Lung (tissue), 12 donors: ENCODE data around the gene CIART. TPM values are rescaled to one million over a fixed set of nuclear protein-coding genes. Genes with fewer than 3 reads are reported as not detected.

Experiments used
- ATAC-seq: fragments of 200-7000 bp; cut with Tn5 transposase; one replicate; pipeline ENCODE4 v1.9.1; 2020; ENCODE audit warnings: moderate number of reproducible peaks; ENCODE audit not compliant: insufficient read depth, low FRiP score
- DNase-seq, 3 donors: peaks; one replicate each; pipeline ENCODE4 v3.0.0-alpha.2; 2013 to 2017
- H3K27ac ChIP-seq, 2 donors: one replicate each; pipeline ENCODE4 v1.5.1; 2013; ENCODE audit warnings: mild to moderate bottlenecking in 2 of 2, moderate library complexity in 2 of 2, control low read depth in 1 of 2, inconsistent platforms in 1 of 2, low read depth in 1 of 2, low read length in 1 of 2
- H3K27me3 ChIP-seq, 3 donors: one replicate each; pipeline ENCODE4 v1.5.1; 2013; ENCODE audit warnings: low read length in 2 of 3; ENCODE audit not compliant: control insufficient read depth in 3 of 3, insufficient read depth in 3 of 3
- H3K36me3 ChIP-seq, 4 donors: one replicate each; pipeline ENCODE4 v1.5.1; 2013; ENCODE audit warnings: low read length in 4 of 4, mild to moderate bottlenecking in 1 of 4, moderate library complexity in 1 of 4; ENCODE audit not compliant: control insufficient read depth in 4 of 4, insufficient read depth in 4 of 4
- H3K4me1 ChIP-seq, 5 donors: one replicate each; pipeline ENCODE4 v1.5.1; 2013; ENCODE audit warnings: low read length in 5 of 5, mild to moderate bottlenecking in 2 of 5, moderate library complexity in 1 of 5; ENCODE audit not compliant: control insufficient read depth in 5 of 5, insufficient read depth in 5 of 5
- H3K4me3 ChIP-seq: one replicate; pipeline ENCODE4 v1.5.1; 2013; ENCODE audit warnings: mild to moderate bottlenecking, control low read depth, moderate library complexity
- H3K9ac ChIP-seq, 2 donors: one replicate each; pipeline ENCODE4 v1.5.1; 2013; ENCODE audit warnings: low read length in 2 of 2, control low read depth in 1 of 2; ENCODE audit not compliant: insufficient read depth in 1 of 2
- H3K9me3 ChIP-seq, 4 donors: one replicate each; pipeline ENCODE4 v1.5.1; 2013; ENCODE audit warnings: low read length in 3 of 4, mild to moderate bottlenecking in 1 of 4, moderate library complexity in 1 of 4; ENCODE audit not compliant: control insufficient read depth in 4 of 4, insufficient read depth in 3 of 4
- CTCF ChIP-seq: IDR thresholded peaks from 2 replicates; pipeline ENCODE4 v1.5.1; 2012; ENCODE audit warnings: mild to moderate bottlenecking; ENCODE audit errors: control extremely low read depth, extremely low read depth
- WGBS, 2 donors: extraction: QIAGEN DNeasy Blood & Tissue Kit; methylation state at CpG; one replicate each; pipeline ENCODE4 v1.1.7; 2013; 5-methylcytosine and 5-hydroxymethylcytosine counted together
- polyA plus RNA-seq, 2 donors: library from polyadenylated mRNA; stranded (reverse); fragments of 200-250 nt; gene quantifications; one replicate each; pipeline ENCODE4 v1.2.1, GENCODE V29; 2013
- total RNA-seq, 2 donors: library from RNA; depleted of rRNA in 1 of 2; stranded (reverse); fragments of >200 nt in 1 of 2; gene quantifications; one replicate each; pipeline ENCODE4 v1.2.1, GENCODE V29; 2014 to 2021
- donor health status: control.
- donor health status: control.
- donor health status: Bipolar disorder and iron deficiency.
- donor health status: healthy.
- donor health status: DM: yes; HTN: yes; CAD: no.

The CIART gene
- total and polyA plus RNA-seq, 4 donors, result 1.3 to 8.0 (median 4.9) TPM

GRCh38 chr1:150263549-150263948 is 18.8 kb upstream of the CIART start:
- Histone ChIP-seq H3K9me3 (no peaks in the 10 kb centered on the region), H3K27ac (no peak overlapping the region), H3K9ac (no peak overlapping the region), H3K4me3 (no peak overlapping the region), H3K27me3 (no peaks in the 10 kb centered on the region), H3K36me3 (peaks cover 11 to 25% (median 21%) of the 10 kb centered on the region in 4 donors), H3K4me1 (peaks cover 5 to 31% (median 9%) of the 10 kb centered on the region in 5 donors)
- no peak for DNase-seq
- no peak for TF ChIP-seq CTCF
- no peak for ATAC-seq
- 82 to 90% methylated on average over 6 of the region's 6 CpGs for WGBS, 2 donors

- DNase-seq (no peak), ATAC-seq (no peak)
- no peak for TF ChIP-seq CTCF
- Histone ChIP-seq H3K9ac (peak overlapping the region; percentile 86 to 94), H3K4me3 (peak overlapping the region; percentile 95), H3K27me3 (no peaks in the 10 kb centered on the region), H3K27ac (peak overlapping the region; percentile 94 to 98), H3K9me3 (no peaks in the 10 kb centered on the region), H3K36me3 (peaks cover 11 to 25% (median 21%) of the 10 kb centered on the region in 4 donors), H3K4me1 (peaks cover 6 to 26% (median 9%) of the 10 kb centered on the region in 5 donors)
- WGBS, 2 donors, result 29 to 38% methylated on average over 6 of the region's 6 CpGs
Measured at GRCh38 chr1:150267896-150268295, 14.5 kb upstream of the CIART start.

GRCh38 chr1:150268340-150268704 is 14.0 kb upstream of the CIART start:
- H3K27ac ChIP-seq, result peak overlapping the region; percentile 94 to 98
- no peaks in the 10 kb centered on the region for H3K27me3 ChIP-seq
- DNase-seq, result peak in 2 of 3 donors; percentile 25 to 33
- TF ChIP-seq CTCF, result no peak
- peaks cover 6 to 30% (median 9%) of the 10 kb centered on the region in 5 donors for H3K4me1 ChIP-seq
- H3K4me3 ChIP-seq, result peak overlapping the region; percentile 95
- H3K36me3 ChIP-seq, result peaks cover 11 to 25% (median 21%) of the 10 kb centered on the region in 4 donors
- H3K9ac ChIP-seq, result peak overlapping the region; percentile 86 to 94
- peak; percentile 41 for ATAC-seq
- WGBS, 2 donors, result 0 to 1% methylated on average over 21 of the region's 21 CpGs
- H3K9me3 ChIP-seq, result no peaks in the 10 kb centered on the region
